RWPE1 (cell line): Measurements from ENCODE around the gene KLHL2.
"Not testable (repeated sequence)": the region's sequence is repeated elsewhere in the genome, so short reads cannot be mapped to it uniquely, and the experiment has no call there.

Experiments used
- CTCF ChIA-PET: fragments of 350-600 bp; sonication (Branson Sonifier 250); formaldehyde crosslinking; extraction: SDS; loops from one replicate; lab custom pipeline; 2021; lab: Yijun Ruan, JAX
- POLR2A ChIA-PET: fragments of 400-600 bp; formaldehyde crosslinking; extraction: SDS; loops from one replicate; lab custom pipeline; 2020; ENCODE audit warnings: antibody characterized with exemption; ENCODE audit not compliant: low non-redundant PET; lab: Yijun Ruan, JAX
- DNase-seq: peaks from one replicate; pipeline ENCODE4 v3.0.0; 2012; ENCODE audit warnings: low spot score
- H3K27ac ChIP-seq: fragments of 450-650 bp; 2 replicates; pipeline ENCODE4 v1.5.1; 2017
- CTCF ChIP-seq: fragments of 450-650 bp; conservative IDR thresholded peaks from 2 replicates; pipeline ENCODE4 v1.5.1; 2017; ENCODE audit warnings: low read depth, mild to moderate bottlenecking

Gene KLHL2

GRCh38 chr4:165207431-165208220 lies at the start of gene KLHL2:
KLHL2 (plus strand) TSS chr4:165207561; CDS start chr4:165207877, 316 bp downstream.
- H3K27ac ChIP-seq: peak within 1 kb of the TSS; percentile 79
- peak; percentile 64 for DNase-seq
- ChIA-PET POLR2A (no interaction called here), CTCF (interaction anchor here (1.6 kb wide), 1 partner anchor 76 kb away, joined by 7 read pairs; no protein-coding TSS in a partner anchor)
- no peak for TF ChIP-seq CTCF

- POLR2A ChIA-PET: no interaction called here
- DNase-seq: no peak
- CTCF ChIA-PET: interaction anchor here (1.0 kb wide), 1 partner anchor 17 kb away, joined by 4 read pairs; no protein-coding TSS in a partner anchor
- H3K27ac ChIP-seq: no peak overlapping the region
- no peak for TF ChIP-seq CTCF
Measured at GRCh38 chr4:165158762-165159161, 48.6 kb upstream of the KLHL2 start.

GRCh38 chr4:165164257-165164656 lies 43.1 kb upstream of the KLHL2 start:
- POLR2A ChIA-PET: no interaction called here
- TF ChIP-seq CTCF: no peak
- CTCF ChIA-PET: interaction anchor here (0.8 kb wide), 1 partner anchor 14 kb away, joined by 7 read pairs; no protein-coding TSS in a partner anchor
- DNase-seq: no peak
- H3K27ac ChIP-seq: no peak overlapping the region

GRCh38 chr4:165166872-165167271 lies 40.5 kb upstream of the KLHL2 start:
- POLR2A ChIA-PET: not testable (repeated sequence)

GRCh38 chr4:165167650-165168049 lies 39.7 kb upstream of the KLHL2 start:
- CTCF ChIA-PET: no interaction called here
- no peak overlapping the region for H3K27ac ChIP-seq
- DNase-seq: no peak
- no peak for TF ChIP-seq CTCF
- POLR2A ChIA-PET: no interaction called here

More at GRCh38 chr4:165166872-165167271, 40.5 kb upstream of the KLHL2 start:
- DNase-seq, CTCF ChIA-PET, H3K27ac ChIP-seq: not testable (repeated sequence)

- no peak overlapping the region for H3K27ac ChIP-seq
- ChIA-PET POLR2A (no interaction called here), CTCF (interaction anchor here (0.6 kb wide), 1 partner anchor 260 kb away, joined by 6 read pairs; no protein-coding TSS in a partner anchor)
- DNase-seq: no peak
- no peak for TF ChIP-seq CTCF
Measured at GRCh38 chr4:165170819-165171218, 36.5 kb upstream of the KLHL2 start.

- DNase-seq, POLR2A ChIA-PET, H3K27ac ChIP-seq: not testable (repeated sequence)
- CTCF ChIA-PET: interaction anchor here (0.6 kb wide), 2 partner anchors 17 to 239 kb away, joined by 3 to 4 read pairs; no protein-coding TSS in a partner anchor
Measured at GRCh38 chr4:165175470-165175869, 31.9 kb upstream of the KLHL2 start.
